Loucy (cell line): ENCODE results near the gene MED8.

ENCODE experiments used
- H2AFZ ChIP-seq: fragments of 200-600 bp; sonication (generic); 2 replicates; pipeline ENCODE4 v1.6.0; 2016; ENCODE audit warnings: antibody characterized with exemption, mild to moderate bottlenecking, low read length, moderate library complexity
- H3F3A ChIP-seq: fragments of 200-600 bp; 2 replicates; pipeline ENCODE4 v1.6.0; 2016; ENCODE audit warnings: antibody characterized with exemption, low read depth, mild to moderate bottlenecking
- H3K27me3 ChIP-seq: fragments of 200-600 bp; sonication (generic); 2 replicates; pipeline ENCODE4 v1.6.1; 2014; ENCODE audit warnings: low read length, mild to moderate bottlenecking; ENCODE audit not compliant: insufficient read depth, poor library complexity, severe bottlenecking
- H3K36me3 ChIP-seq: fragments of 200-600 bp; sonication (generic); 2 replicates; pipeline ENCODE4 v1.6.1; 2016; ENCODE audit warnings: low read length; ENCODE audit not compliant: insufficient read depth
- H3K4me1 ChIP-seq: fragments of 200-600 bp; sonication (generic); 2 replicates; pipeline ENCODE4 v1.5.1; 2014; ENCODE audit warnings: low read length, mild to moderate bottlenecking; ENCODE audit not compliant: insufficient read depth, poor library complexity, severe bottlenecking
- H3K4me2 ChIP-seq: fragments of 200-600 bp; sonication (generic); 2 replicates; pipeline ENCODE4 v1.6.0; 2014; ENCODE audit warnings: antibody characterized with exemption, low read length, low read depth, mild to moderate bottlenecking; ENCODE audit not compliant: poor library complexity, severe bottlenecking
- H3K4me3 ChIP-seq: fragments of 200-600 bp; sonication (generic); 2 replicates; pipeline ENCODE4 v1.5.1; 2014; ENCODE audit warnings: low read length, mild to moderate bottlenecking, mixed read lengths; ENCODE audit not compliant: poor library complexity, severe bottlenecking
- H3K79me2 ChIP-seq: fragments of 200-600 bp; sonication (generic); 2 replicates; pipeline ENCODE4 v1.6.1; 2014; ENCODE audit warnings: low read length; ENCODE audit not compliant: insufficient read depth
- H3K9ac ChIP-seq: fragments of 200-600 bp; sonication (generic); 2 replicates; pipeline ENCODE4 v1.6.0; 2014; ENCODE audit warnings: mild to moderate bottlenecking, low read depth, low read length, moderate library complexity; ENCODE audit not compliant: poor library complexity, severe bottlenecking
- H3K9me2 ChIP-seq: fragments of 200-600 bp; sonication (generic); replicated peaks from 2 replicates; pipeline ENCODE4 v1.6.1; 2016; ENCODE audit warnings: low read depth, low read length, mixed read lengths
- H3K9me3 ChIP-seq: fragments of 200-600 bp; sonication (generic); 2 replicates; pipeline ENCODE4 v1.6.1; 2014; ENCODE audit warnings: mild to moderate bottlenecking, antibody characterized with exemption, low read length, low read depth; ENCODE audit not compliant: insufficient read depth
- H4K20me1 ChIP-seq: fragments of 200-600 bp; sonication (generic); 2 replicates; pipeline ENCODE4 v1.6.0; 2014; ENCODE audit warnings: antibody characterized with exemption, low read length, mild to moderate bottlenecking; ENCODE audit not compliant: insufficient read depth, poor library complexity, severe bottlenecking
- CTCF ChIP-seq: fragments of 200-600 bp; sonication (generic); conservative IDR thresholded peaks from 2 replicates; pipeline ENCODE4 v1.5.1; 2014; ENCODE audit warnings: mild to moderate bottlenecking, antibody characterized with exemption, low read length
- EZH2phosphoT487 ChIP-seq: fragments of 200-600 bp; IDR thresholded peaks from 2 replicates; pipeline ENCODE4 v1.6.1; 2018; ENCODE audit warnings: antibody characterized with exemption, mild to moderate bottlenecking, moderate library complexity, borderline replicate concordance

MED8 gene

GRCh38 chr1:43352351-43352705, 37.3 kb downstream of the MED8 start:
- no peak overlapping the region for H3K9ac ChIP-seq
- no peak overlapping the region for H3K4me3 ChIP-seq
- H3K79me2 ChIP-seq: no peaks in the 10 kb centered on the region
- H3K9me3 ChIP-seq: no peaks in the 10 kb centered on the region
- no peaks in the 10 kb centered on the region for H3K27me3 ChIP-seq
- no peaks in the 10 kb centered on the region for H3K36me3 ChIP-seq
- no peak overlapping the region for H2AFZ ChIP-seq
- no peaks in the 10 kb centered on the region for H4K20me1 ChIP-seq
- TF ChIP-seq EZH2phosphoT487: no peak
- TF ChIP-seq CTCF: no peak
- H3F3A ChIP-seq: no peaks in the 10 kb centered on the region
- H3K4me1 ChIP-seq: no peaks in the 10 kb centered on the region
- H3K4me2 ChIP-seq: no peak overlapping the region
- H3K9me2 ChIP-seq: no peaks in the 10 kb centered on the region

- H2AFZ ChIP-seq: no peak overlapping the region
- H3K4me3 ChIP-seq: no peak overlapping the region
- no peaks in the 10 kb centered on the region for H3K36me3 ChIP-seq
- no peak overlapping the region for H3K4me2 ChIP-seq
- TF ChIP-seq CTCF (no peak), EZH2phosphoT487 (no peak)
- H3K27me3 ChIP-seq: no peaks in the 10 kb centered on the region
- no peaks in the 10 kb centered on the region for H3K9me2 ChIP-seq
- H3K9ac ChIP-seq: no peak overlapping the region
- no peaks in the 10 kb centered on the region for H4K20me1 ChIP-seq
- H3F3A ChIP-seq: no peaks in the 10 kb centered on the region
- H3K9me3 ChIP-seq: no peaks in the 10 kb centered on the region
- H3K79me2 ChIP-seq: no peaks in the 10 kb centered on the region
- H3K4me1 ChIP-seq: no peaks in the 10 kb centered on the region
Observed at GRCh38 chr1:43351421-43352350, 37.9 kb downstream of the MED8 start.

GRCh38 chr1:43350976-43351375, 38.6 kb downstream of the MED8 start:
- Histone ChIP-seq H3K4me3 (no peak overlapping the region), H3K9me2 (no peaks in the 10 kb centered on the region), H3K79me2 (no peaks in the 10 kb centered on the region), H3K9ac (no peak overlapping the region), H4K20me1 (no peaks in the 10 kb centered on the region), H3K9me3 (no peaks in the 10 kb centered on the region), H3K36me3 (no peaks in the 10 kb centered on the region), H3K4me2 (no peak overlapping the region), H3F3A (no peaks in the 10 kb centered on the region), H2AFZ (no peak overlapping the region), H3K27me3 (no peaks in the 10 kb centered on the region), H3K4me1 (no peaks in the 10 kb centered on the region)
- TF ChIP-seq EZH2phosphoT487: no peak
- no peak for TF ChIP-seq CTCF
